NCI-H2081 treated with DMSO at 0.1 percent for 48 hours (cell line): ENCODE results near the gene SPATA2L.

Experiments
- DNase-seq: peaks from one replicate; lab custom pipeline; 2025; lab: John Stamatoyannopoulos, UW

The SPATA2L gene

DNA sequence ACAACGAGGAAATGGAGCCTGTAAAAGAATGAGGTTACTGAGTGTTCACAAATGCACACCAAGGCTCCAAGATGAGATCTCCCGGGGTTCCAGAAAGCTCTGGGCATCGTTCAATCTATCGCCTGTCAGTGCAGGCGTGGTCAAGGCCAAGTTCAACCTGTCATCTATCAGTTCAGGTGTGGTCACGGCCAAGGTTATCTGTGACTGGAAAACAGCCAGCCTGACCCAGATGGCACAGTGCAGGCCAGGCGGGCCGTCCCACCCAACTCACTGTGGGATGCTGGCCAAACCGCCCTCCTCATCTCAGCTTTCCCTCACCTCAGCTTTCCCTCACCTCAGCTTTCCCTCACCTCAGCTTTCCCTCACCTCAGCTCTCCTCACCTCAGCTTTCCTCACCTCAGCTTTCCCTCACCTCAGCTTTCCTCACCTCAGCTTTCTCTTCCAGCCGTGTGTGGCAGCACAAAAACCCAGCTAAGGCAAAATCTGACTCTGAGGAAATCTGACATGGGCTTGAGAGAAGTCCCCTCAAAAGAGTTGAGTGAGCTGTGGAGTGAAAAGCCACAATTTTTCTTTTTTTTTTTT is 46.4 kb downstream of the SPATA2L start:
- no peak for DNase-seq

DNA sequence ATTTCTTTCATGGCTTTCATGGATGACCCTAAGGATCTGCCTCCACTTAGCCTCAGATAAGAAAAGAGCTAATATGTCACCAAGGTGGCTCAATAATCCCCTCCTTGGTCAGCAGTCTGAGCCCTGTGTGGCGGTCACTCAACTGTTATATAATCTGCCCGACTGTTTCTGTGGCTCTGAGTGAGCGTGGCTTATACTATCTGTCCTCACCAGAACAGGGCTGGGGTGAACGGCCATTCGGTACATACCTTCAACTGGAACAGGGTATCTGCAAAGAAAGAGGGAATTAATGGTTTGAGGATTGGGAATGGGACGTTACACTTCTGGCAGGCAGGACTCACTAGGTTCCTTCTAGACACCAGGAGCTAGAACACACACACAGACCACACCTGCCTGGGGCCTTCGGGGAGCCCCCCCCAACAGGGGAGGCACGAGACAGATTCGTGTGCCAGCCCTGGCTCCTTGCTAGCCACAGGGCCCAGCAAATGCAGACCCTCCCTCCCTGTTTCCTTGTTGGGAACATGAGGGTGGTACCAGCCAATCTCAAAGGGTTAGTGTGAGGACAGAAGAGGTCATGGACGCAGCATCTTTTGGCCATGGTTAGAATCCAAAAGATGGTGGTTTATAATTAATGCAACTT is 47.7 kb downstream of the SPATA2L start:
- no peak for DNase-seq

DNA sequence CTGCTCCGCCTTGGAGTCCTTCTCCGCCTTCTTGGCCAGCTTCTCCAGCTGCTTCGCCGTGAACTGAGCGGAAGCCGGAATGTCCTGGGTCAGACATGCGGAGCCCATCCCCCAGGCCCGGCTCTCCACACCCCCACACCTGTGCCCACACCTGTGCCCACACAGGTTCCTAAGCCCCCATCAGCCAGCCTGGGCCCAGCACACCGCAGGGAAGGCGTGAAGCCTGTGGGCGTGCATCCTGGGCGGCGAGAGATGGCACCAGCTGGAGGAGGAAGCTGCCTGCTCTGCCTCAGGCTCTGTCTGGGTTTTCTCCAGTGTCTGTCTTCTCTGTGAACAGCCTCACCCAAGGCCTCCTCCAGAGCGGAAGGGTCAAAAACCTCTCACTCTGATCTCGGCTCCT is 49.9 kb downstream of the SPATA2L start:
- DNase-seq, result no peak

DNA sequence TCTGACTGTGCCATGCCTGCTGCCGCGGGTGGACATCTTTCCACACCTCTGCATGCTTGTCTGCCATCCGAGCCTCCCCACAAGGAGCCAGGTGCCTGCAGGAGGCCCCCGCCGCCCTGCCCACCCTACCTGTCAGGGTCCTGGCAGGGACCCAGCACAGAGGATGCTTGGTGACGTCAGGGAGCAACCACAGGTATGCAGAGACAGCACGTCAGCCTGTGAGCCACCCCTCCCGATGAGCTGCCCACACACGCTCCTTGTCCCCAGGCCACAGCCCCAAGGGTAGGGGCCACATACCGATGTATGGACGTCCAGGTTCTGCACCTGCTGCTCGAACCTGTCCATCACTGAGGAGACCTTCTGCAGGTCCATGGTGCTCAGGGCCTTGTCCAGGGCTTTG is 54.6 kb downstream of the SPATA2L start:
- no peak for DNase-seq
